Suppressor macrophage treated with lipopolysaccharide for 4 hours (primary cell): Measurements from ENCODE around the gene DES.
"Not testable (repeated sequence)": the region's sequence is repeated elsewhere in the genome, so short reads cannot be mapped to it uniquely, and the experiment has no call there.

Experiments
- DNase-seq: peaks from one replicate; pipeline ENCODE4 v3.0.0-alpha.2; 2020

Gene DES

DNA sequence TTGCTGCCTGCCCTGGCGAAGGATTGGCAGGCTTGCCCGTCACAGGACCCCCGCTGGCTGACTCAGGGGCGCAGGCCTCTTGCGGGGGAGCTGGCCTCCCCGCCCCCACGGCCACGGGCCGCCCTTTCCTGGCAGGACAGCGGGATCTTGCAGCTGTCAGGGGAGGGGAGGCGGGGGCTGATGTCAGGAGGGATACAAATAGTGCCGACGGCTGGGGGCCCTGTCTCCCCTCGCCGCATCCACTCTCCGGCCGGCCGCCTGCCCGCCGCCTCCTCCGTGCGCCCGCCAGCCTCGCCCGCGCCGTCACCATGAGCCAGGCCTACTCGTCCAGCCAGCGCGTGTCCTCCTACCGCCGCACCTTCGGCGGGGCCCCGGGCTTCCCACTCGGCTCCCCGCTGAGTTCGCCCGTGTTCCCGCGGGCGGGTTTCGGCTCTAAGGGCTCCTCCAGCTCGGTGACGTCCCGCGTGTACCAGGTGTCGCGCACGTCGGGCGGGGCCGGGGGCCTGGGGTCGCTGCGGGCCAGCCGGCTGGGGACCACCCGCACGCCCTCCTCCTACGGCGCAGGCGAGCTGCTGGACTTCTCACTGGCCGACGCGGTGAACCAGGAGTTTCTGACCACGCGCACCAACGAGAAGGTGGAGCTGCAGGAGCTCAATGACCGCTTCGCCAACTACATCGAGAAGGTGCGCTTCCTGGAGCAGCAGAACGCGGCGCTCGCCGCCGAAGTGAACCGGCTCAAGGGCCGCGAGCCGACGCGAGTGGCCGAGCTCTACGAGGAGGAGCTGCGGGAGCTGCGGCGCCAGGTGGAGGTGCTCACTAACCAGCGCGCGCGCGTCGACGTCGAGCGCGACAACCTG lies at the start of gene DES:
DES (plus strand) TSS at position 223 of the 857 bp plus-strand sequence; CDS start at position 309, 86 bp downstream.
- DNase-seq: no peak

DNA sequence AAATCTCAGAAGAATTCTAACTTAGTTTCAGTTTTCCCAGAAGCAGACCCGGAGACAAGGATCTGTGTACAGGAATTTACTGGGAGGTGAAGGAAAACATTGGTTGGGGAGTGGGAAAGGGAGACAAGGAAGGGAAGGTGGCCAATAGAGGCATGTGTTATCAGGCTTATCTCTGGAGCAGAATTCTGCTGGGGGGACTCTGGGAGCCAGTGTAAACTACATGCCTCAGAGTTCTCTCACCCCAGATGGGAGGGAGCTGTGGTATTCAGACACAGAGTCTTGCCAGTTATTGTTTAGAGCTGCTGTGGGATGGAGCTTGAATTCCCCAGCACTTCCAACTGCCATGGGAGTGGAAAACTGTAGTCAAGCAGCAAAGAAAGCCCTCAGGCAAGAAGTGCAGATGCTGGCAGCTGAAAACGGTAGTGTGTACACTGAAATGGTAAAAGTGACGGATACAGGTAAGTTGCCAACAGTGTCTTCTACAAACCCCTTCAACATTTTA lies 49.4 kb upstream of the DES start:
- DNase-seq: no peak

DNA sequence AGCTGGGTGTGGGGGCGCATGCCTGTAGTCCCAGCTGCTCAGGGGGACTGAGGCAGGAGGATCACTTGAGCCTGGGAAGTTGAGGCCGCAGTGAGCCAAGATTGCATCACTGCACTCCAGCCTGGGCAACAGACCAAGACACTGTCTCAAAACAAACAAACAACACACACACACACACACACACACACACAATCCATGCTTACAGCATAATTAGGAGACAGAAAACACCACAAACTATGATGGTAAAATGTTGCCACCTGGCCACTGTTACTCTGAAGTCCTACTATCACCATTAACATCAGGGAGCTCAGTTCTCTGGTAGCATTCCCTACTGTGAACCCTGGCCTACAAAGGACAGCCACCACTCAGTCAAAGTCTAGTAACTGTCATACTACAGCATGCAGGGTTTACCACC lies 48.7 kb upstream of the DES start:
- no peak for DNase-seq

DNA sequence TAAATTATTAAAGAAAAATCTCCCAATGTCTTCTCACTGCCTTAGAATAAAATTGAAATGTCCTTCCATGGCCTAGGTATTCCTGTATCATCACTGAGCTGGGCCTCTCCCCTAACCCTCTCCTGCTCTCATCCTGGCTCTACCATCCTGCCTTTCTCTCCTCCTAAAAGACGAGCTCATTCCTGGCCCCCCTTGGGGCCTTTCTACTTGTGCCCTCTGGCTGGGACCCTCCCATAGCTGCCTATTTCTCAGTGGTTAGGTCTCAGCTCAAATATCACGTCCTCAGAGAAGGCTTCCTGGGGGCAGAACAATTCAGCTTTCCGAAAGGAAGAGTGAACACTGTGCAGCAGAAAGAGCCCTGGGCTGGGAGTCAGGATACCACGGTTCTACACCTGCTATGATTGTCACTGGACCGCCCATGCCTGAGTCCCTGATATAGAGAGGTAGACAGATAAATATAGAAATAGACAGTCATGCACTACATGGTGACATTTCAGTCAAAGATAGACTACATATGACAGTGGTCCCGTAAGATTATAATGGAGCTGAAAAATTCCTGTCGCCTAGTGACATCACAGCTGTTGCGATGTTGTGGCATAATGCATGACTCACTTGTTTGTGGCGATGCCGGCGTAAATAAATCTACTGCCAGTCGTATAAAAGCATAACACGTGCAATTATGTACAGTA lies 39.9 kb upstream of the DES start:
- DNase-seq: no peak

DNA sequence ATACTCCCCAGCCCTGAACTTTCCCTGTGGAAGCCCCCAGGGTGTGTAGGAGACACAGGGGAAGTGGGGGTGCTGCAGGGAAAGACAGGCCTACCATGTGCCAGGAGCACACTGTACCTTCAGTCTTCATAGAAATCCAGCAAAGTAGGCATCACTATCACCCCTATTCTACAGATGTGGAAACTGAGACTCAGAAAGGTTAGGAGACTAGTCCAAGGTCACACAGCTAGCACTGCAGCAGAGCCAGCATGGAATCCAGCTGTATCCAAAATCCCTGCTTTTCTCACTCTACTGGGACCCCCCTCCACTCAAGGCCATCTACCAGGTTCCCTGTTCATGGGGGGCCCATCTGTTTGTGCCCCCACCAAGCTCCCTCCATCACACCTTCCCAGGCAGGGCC lies 37.3 kb upstream of the DES start:
- no peak for DNase-seq

DNA sequence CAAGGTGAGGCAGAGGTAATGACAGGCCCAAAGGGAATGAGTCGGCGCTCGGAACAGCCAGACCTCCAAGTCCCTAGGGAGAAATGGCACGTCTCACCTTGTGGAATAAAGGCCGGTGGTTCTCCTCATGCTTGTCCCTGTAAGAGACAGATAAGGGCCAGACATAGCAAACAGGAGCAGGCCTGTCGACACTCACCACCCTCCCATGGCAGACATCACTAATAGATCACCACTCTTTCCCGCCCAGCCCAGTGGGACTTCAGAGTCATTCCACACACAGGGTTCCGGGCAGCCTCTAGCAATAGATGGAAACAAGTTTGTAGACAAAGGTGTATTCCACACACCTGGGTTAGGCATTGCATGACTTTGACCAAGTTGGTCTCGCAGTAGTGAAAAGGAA lies 36.7 kb upstream of the DES start:
- no peak for DNase-seq

DNA sequence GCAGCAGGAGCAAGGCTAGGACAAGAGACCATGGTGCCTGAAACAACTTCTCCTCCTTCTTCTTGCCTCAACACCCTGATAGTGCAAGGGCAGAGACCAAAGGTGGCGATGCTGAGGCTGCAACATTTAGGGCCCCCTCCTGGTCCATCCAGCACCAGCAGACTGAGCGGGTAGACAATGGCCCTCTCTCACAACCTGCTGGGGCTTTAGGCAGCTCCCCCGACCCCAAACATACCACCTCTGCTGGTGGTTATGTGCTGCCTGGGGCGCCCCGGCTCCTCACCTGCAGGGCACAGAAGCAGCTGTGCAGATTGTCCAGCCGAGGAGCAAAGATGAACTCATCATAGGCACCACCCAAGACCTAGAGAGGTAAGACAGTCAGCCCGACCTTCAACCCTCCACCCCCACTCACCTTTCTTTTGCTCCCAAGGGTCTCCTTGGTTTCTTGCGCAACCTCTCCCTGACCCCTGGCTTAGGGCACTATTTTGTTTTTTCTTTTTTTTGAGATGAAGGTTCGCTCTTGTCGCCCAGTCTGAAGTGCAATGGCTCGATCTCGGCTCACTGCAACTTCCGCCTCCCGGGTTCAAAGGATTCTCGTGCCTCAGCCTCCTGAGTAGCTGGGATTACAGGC lies 34.0 kb upstream of the DES start:
- DNase-seq: no peak

DNA sequence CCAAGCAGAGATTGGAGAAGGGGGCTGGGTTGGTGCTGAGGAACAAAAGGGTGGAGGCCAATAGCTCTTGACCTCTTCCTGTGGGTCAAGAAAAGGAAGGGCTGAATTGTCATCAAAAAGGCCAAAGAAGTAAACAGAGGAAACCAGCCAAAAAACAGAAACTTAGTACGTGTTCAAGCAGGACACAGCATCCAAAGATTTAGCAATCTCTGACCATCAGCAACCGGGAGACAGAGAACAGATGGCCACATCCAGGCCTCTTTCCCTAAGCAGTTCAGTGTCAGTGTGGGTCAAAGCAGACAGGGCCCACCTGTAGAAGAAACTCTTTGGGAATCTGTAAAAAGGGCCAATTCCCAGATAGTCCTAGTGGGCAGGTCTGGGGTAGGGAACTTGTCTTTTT lies 33.3 kb upstream of the DES start:
- DNase-seq: no peak

DNA sequence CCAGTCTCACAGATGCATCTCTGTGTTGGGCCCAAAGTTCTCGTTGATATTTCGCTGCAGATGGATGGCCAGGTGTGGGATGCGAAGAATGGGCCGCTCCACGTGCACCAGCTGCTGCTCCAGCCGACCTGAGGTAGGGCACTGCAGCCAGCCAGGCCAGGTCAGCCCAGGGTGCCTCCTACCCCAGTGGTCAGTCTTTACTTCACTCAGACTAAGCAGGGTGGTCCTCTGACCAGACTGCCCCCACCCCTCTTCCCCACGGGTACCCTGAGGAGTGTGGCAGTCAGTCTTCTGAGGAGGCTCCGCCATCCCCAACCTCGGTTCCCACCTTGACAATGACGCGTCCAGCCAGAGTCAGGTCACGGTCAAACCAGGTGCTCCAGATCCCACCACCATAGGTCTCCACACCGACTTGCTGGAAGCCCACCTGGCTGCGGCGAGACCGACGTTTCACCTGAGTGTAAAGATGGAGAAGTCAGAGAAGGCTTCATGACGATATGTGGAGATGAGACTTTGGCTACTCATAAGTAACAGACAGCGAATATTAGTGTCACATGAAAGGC lies 32.1 kb upstream of the DES start:
- DNase-seq: no peak

DNA sequence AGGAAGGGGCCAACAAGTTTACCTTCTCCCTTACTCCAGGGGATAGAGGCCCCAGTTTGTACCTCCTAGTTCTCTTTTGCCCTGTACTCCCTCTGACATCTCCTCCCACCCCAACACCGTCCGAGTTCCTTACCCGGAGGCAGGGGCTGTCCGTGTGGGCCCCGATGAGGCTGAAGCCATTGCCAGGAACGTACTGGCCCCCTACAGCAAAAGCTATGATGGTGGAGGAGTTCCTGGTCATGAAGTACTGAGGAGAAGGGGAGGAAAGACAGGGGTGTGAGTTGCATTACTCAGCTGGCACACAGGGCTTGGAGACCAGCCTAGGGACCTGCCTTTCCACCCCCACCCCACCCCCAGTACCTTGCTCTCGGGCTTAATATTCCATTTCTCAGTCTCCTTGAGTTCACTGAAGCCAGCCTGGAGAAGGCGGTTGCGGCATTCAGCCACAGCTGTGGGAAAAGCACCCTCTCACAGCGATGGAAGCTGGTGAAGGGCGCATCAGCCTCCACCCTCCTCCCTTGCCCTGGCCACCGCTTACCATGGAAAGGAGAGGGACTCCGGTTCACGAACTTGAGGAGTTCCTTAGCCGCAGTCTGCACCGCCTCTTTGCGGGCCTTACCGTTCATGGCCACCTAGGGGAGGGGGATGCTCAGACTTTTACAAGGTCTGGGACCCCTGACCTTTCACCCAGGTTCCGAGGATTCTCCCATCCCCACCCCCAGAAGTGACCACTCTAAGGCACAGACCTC lies 31.5 kb upstream of the DES start:
- DNase-seq: no peak

DNA sequence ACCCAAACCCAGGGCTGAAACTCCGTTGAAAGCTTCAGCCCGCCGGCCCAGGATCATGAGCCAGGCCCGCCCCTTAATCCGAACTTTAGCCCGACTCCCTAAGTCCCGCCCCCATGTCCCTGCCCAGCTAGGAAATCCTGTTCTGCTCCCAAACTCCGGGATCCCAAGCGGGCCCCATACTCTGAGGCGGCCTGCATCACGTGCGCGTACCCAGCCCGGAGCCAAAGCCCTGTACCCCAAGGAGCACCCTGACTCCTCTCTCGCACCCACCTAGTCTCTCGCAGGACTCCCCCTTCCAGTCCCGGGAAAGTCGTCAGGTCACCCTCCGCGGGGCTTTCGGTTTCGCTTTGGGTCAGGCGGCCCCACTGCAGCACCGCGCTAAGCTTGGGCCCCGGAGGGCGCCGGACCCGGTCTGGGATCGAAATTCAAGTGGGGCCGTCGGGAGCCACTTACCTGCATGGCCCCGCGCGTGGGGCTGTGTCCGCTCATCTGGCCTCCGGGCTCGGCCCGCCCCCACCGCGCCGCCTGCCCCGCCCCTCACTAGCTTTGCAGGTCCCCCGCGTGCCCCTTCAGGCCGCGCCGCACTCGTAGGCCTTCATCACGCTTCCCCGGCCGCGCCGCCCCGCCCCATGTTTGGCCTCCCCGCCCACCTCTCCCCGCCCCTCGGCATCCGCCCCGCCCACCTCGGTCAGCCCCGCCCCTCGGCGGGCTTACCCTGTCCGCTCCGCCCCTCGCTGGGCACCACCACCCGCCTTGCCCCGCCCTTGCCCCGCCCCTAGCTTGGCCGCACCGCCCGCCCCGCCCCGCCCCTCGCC lies 30.7 kb upstream of the DES start, which contains the start of gene DNPEP:
DNPEP (minus strand) TSS at position 607 of the 815 bp plus-strand sequence; CDS start at position 489, 118 bp downstream.
- peak; percentile 97 for DNase-seq

DNA sequence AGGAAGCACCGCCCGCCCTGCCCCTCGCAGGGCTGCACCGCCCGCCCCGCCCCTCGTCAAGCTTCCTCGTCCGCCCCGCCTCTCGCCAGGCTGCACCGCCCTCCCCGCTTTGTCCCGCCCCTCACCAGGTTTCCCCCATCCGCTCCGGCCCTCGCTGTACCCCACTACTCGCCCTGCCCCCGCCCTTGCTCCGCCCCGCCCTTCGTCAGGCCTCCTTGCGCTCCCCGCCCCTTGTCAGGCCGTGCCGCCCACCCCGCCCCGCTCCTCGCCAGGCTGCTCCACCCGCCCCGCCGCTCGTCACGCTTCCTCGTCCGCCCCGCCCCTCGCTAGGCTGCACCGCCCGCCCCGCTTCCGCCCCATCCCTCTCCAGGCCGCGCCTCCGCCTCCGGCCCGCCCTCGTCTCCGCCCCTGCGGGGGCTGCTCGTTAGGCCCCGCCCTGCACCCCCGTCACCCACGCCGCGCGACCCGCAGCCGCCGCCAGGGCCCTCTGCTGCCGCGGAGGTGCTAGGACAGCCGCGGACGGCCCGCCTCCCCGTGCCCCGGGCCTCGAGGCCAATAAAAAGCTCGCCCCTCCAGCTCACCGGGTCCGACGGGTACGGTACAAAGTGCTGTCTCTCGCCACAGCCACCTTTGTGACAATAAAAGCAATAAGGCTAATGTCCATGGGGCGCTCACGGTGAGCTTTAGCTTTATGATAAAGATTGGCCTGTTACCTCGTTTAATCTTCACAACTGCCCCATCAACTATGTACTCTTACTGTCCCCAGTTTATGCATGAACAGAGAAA lies 29.9 kb upstream of the DES start:
- peak; percentile 99 for DNase-seq

DNA sequence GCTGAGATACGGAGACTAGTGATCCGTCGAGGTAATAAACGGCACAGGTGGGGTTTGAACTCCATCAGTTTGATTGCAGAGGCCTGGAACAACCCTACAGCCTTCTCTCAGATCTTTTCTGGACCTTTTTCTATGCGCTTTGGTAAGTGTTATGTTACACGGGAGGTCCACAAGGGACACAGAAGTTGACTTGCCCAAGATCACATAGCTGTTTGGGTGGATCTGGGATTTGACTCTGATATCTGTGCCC lies 29.3 kb upstream of the DES start:
- no peak for DNase-seq

DNA sequence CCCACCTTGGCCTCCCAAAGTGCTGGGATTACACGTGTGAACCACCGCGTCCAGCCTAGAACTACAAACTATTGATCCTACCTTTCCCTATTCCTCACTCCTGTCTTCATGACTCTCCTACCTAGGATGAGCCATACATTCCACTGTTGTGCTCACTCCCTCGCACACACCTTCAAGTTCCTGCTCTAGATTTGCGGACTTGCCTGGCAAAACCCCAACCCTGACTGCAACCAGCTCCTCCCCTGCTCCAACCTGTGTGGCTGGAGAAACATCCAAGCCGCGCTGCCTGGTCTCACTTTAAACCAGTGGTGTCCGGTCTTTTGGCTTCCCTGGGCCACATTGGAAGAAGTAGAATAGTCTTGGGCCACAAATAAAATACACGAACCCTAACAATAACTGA lies 25.4 kb upstream of the DES start:
- DNase-seq: no peak

DNA sequence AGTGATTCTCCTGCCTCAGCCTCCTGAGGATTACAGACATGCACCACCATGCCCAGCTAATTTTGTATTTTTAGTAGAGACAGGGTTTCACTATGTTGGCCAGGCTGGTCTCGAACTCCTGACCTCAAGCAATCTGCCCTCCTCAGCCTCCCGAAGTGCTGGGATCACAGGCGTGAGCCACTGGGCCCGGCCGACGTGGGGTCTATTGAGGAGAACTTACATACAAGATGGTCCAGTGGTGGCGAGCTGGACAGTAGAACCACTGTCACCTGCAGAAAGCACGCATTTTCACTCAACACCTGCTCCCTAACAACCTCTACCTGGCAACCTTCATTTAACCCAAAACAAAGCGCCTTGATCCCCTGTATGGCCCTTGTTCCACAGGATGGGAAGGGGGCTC lies 23.1 kb upstream of the DES start:
- DNase-seq: not testable (repeated sequence)

DNA sequence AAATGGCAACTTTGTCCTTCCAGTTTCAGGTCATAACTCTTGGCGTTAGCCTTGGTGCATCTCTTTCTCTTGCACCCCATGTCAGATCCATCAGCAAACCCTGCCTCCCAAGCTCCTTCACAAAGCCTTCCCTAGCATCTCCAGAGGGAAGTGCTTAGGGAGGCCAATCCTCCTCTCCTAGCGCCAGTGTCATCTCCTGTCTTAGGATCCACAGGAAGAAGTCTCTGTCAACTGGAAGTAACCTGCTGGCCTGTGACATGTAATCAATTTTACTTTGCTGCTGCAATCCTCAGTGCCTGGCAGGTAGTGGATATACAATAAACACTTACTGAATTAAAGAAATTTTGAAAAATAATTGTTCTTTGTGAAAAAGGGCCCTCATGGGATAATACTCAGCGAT lies 22.6 kb upstream of the DES start:
- DNase-seq: no peak

DNA sequence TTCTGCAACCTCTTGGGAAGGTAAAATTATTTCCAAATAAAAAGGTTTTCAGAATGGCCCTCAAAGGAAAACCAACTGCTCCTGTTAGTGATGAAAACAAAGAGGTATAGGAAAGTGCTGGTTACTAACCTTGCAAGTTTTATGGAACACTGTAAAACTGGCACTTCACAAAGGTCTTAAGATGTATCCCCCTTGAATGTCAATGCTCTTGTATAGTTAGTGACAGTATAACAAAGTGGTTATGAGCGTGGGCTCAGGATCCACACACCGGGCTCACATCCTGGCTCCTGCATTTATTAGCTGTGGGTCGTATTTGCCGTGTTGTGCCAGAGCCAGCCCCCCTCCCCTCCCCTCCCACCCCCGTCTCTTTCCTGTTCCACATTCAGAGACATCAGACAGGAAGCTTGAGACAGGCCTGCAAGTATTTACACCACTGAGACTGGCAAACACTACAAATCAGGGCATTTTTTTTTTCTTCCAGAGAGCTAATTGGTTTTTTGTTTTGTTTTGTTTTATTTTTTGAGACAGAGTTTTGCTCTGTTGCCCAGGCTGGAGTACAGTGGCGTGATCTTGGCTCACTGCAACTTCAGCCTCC lies 21.2 kb upstream of the DES start:
- DNase-seq: no peak

DNA sequence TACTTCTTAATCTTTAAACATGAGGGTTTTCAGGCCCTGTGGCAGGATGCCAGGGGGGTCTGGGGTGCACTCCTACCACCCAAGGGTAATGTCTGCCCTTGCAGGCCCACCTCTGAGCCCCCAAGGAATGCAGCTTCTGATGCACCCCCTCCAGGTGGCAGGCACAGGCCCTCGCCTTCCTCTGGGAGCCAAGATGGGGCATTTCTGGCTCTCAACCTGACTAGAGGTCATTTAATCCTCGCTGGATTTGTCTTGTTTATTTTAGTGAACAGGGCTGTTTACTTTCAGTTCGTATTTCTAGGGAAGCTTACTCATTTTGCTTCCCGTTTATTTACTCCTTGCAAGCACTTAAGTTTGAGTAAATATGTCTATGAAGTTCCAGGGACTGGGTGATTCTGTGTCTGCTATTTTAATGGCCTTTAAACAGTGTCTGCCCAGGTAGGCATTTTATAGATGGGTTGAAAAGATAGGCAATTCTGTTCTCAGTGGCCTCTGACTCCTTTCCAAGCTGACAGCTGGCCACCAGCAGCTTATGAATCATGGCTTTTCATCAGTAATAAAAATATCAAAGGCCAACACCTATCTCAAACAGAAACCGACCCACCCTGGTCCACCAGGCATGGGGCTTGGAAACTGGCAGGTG lies 19.3 kb upstream of the DES start:
- DNase-seq: no peak

DNA sequence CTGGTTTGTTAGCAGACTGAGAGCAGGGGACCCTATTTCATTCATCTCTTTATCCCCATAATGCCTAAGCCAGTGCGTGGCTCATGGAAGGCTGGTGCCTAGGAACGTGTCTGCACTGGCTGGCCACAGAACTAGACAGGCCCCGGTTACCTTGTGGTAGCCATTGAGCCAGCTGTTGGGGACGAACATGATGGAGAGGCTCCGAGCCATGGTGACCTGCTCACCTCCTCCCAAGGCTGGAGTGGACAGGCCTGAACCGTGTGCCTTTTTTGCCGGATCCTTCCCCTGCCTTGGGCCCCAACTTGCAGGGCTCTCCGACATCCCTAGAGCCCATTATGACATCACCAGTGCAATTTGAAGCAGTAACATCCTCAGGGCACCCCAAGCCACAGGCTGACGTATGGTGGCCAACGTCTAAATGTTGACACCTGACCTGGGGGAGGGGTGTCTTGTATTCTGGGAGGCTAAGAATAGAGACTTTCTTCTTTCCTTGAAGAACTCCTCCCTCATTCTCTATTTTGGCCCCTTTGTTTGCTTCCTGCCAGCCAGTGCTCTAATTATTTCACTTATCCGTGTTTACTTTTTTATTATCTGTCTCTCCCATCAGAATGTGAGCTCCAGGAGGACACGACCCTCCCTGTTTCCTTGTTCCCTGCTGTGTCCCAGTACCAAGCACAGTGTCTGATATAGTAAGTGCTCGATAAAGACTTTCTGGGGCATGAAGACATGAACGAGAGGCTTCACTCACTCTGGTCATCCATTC lies 18.3 kb upstream of the DES start:
- no peak for DNase-seq
